VCaP (cell line): ENCODE results near the gene OR2M4.

ENCODE experiments used
- H3K27ac ChIP-seq: fragments of 450-650 bp; 2 replicates; pipeline ENCODE4 v1.5.1; 2017
- TF ChIP-seq, protein P1 (sequence below): fragments of 450-650 bp; conservative IDR thresholded peaks from 2 replicates; pipeline ENCODE4 v1.5.1; 2017; ENCODE audit warnings: mild to moderate bottlenecking, moderate library complexity

Gene OR2M4, protein sequence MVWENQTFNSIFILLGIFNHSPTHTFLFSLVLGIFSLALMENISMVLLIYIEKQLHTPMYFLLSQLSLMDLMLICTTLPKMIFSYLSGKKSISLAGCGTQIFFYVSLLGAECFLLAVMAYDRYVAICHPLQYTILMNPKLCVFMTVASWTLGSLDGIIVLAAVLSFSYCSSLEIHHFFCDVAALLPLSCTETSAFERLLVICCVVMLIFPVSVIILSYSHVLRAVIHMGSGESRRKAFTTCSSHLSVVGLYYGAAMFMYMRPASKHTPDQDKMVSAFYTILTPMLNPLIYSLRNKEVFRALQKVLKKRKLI

DNA sequence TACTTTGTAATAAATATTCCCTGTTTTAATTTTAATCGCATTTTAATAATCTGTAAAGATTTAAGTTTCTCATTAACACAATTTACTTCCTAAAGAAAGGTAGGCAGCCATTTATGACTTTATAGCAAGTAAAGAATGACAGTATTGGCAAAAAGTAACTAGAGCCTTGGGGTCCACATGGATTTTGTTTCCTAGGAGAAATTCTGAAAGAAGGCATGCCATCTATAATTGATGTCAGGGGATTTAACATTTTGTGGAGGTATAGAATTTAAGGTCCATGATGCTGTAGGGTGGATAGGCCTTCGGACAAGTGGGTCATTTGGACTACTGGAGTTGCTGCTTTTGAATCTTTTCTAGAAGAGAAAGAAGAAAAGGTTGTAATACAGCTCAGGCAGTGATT lies at the start of gene OR2M4:
OR2M4 (plus strand) TSS at position 301 of the 400 bp plus-strand sequence. CDS start 7,512 bp downstream, outside the sequence.
- H3K27ac ChIP-seq, result no peak within 1 kb of the TSS
- TF ChIP-seq, protein P1, sequence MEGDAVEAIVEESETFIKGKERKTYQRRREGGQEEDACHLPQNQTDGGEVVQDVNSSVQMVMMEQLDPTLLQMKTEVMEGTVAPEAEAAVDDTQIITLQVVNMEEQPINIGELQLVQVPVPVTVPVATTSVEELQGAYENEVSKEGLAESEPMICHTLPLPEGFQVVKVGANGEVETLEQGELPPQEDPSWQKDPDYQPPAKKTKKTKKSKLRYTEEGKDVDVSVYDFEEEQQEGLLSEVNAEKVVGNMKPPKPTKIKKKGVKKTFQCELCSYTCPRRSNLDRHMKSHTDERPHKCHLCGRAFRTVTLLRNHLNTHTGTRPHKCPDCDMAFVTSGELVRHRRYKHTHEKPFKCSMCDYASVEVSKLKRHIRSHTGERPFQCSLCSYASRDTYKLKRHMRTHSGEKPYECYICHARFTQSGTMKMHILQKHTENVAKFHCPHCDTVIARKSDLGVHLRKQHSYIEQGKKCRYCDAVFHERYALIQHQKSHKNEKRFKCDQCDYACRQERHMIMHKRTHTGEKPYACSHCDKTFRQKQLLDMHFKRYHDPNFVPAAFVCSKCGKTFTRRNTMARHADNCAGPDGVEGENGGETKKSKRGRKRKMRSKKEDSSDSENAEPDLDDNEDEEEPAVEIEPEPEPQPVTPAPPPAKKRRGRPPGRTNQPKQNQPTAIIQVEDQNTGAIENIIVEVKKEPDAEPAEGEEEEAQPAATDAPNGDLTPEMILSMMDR, result no peak

DNA sequence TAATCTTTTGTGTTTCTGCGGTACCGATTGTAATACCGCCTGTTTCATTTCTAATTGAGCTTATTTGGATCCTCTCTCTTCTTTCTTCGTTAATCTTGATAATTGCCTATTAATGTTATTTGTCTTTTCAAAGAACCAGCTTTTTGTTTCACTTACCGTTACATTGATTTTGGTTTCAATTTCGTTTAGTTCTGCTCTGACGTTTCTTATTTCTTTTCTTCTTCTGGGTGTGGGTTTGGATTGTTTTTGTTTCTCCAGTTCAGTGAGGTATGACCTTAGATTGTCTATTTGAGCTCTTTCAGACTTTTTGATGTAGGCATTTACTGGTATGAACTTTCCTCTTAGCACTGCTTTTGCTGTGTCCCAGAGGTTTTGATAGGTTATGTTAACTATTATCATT lies 47.2 kb upstream of the OR2M4 start:
- TF ChIP-seq, protein P1, result no peak

DNA sequence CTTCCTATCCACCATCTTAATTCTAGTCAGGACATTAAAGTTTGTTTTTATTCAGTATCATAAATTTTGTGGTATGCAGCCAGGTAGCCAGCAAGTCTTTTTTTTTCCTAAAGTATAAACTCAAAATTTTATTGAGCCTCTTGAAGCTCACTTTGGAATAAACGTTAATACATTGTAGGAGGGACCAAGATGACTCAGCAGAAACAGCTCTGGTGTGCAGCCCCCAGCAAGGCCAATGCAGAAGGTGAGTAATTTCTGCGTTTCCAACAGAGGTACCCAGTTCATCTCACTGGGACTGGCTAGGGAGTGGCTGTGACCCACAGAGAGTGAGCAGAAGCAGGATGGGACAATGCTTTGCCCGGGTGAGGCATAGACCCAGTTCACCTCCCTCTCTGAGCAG lies 43.9 kb upstream of the OR2M4 start:
- TF ChIP-seq, protein P1, result no peak
- no peak overlapping the region for H3K27ac ChIP-seq

More for the DNA sequence above, 47.2 kb upstream of the OR2M4 start:
- no peak overlapping the region for H3K27ac ChIP-seq

DNA sequence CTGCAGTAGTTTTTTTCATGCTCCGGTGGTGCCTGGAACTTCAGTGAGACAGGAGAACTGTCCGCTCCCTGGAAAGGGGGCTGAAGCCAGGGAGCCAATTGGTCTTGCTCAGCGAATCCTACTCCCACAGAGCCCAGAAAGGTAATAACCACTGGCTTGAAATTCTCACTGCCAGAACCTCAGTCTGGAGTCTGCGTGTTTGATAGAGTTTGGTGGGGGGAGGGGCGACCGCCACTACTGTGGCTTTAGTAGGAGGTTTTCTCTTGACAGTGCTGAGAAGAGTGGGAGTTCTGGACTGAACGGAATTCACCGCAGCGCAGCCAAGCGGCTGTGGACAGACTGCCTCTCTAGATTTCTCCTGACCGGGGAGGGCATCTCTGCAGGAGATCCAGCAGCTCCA lies 42.2 kb upstream of the OR2M4 start:
- H3K27ac ChIP-seq, result no peak overlapping the region
- TF ChIP-seq, protein P1, result no peak

DNA sequence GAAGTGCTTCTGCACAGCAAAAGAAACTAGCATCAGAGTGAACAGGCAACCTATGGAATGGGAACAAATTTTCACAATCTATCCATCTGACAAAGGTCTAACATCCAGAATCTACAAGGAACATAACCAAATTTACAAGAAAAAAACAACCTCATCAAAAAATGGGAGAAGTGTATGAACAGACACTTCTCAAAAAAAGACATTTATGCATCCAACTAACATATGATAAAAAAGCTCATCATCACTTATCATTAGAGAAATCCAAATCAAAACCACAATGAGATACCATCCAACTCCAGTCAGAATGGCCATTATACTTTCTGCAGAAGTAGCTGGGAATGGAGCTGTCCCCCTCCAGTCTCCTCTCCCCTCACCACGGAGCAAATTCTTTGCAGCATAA lies 37.1 kb upstream of the OR2M4 start:
- no peak overlapping the region for H3K27ac ChIP-seq
- TF ChIP-seq, protein P1, result no peak

DNA sequence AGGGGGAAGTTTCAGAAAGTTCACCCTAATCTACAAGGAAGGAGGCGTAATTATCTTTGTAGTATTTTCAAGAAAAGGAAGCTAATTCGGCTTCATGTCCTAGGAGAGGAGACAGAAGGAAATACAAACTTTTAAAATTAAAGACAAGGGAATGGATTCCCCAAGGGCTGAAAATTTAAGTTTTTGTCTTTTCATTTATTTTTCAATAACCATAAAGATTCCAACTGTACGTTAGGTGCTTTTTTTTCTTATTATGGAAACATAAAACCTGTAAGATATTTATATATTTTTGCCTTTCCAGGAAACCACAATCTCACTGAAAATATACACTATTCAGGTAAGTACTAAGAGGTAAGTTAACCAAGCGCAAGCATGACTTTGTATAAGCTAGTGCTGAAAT lies 34.3 kb upstream of the OR2M4 start, which contains the start of gene OR2M3:
OR2M3 (plus strand) TSS at position 301 of the 400 bp plus-strand sequence. CDS start 5,803 bp downstream, outside the sequence.
- TF ChIP-seq, protein P1, result no peak
- H3K27ac ChIP-seq, result no peak within 1 kb of the TSS

DNA sequence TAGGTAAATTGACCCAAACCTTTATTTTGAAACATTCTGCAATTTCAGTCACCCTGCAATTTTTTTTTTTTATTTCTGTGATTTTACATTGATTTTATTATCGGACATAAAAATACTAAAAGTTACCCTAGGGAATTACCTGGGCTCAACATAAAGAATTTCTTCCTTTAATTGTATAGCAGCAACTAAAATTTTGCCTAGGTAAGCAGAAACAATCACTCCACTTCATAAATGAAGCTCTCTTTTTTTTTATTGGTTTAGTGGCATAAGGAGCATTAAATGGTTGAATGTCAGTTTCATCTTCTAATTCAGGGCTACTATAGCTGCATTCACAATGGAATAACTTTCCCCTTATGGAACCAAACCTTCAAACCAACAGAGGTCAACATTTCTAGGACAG lies 15.3 kb upstream of the OR2M4 start:
- TF ChIP-seq, protein P1, result no peak
- H3K27ac ChIP-seq, result no peak overlapping the region
